ENCODE measurements around the gene GSTA2.
"Not testable (repeated sequence)": the region's sequence is repeated elsewhere in the genome, so short reads cannot be mapped to it uniquely, and the experiment has no call there.

GSTA2 gene

GRCh38 chr6:52763322-52763916, at the start of gene GSTA2:
TSS of gene GSTA2 (minus strand) at chr6:52763475. CDS start at chr6:52757947, 5,528 bp downstream.
- intact Hi-C loops (cut with DNase I); DNase-seq: not testable (repeated sequence)

GRCh38 chr6:52809777-52810176, 46.5 kb upstream of the GSTA2 start:
- DNase-seq; intact Hi-C loops (cut with DNase I): not testable (repeated sequence)

GRCh38 chr6:52808660-52809059, 45.4 kb upstream of the GSTA2 start:
- intact Hi-C loops (cut with DNase I): no loop called here
- DNase-seq: no peak

GRCh38 chr6:52803668-52804255, 40.5 kb upstream of the GSTA2 start, which contains the start of gene GSTA1:
TSS of gene GSTA1 (minus strand) at chr6:52803816. CDS start at chr6:52799267, 4,549 bp downstream.
- DNase-seq; intact Hi-C loops (cut with DNase I): not testable (repeated sequence)

- intact Hi-C loops (cut with DNase I): no loop called here
- DNase-seq: no peak
These were observed 39.5 kb upstream of the GSTA2 start for GRCh38 chr6:52802806-52803205.

GRCh38 chr6:52801188-52801841, 38.0 kb upstream of the GSTA2 start:
- DNase-seq: no peak
- intact Hi-C loops (cut with DNase I): no loop called here

GRCh38 chr6:52799272-52799671, 36.0 kb upstream of the GSTA2 start:
- DNase-seq; intact Hi-C loops (cut with DNase I): not testable (repeated sequence)

- intact Hi-C loops (cut with DNase I); DNase-seq: not testable (repeated sequence)
These were observed 31.1 kb upstream of the GSTA2 start for GRCh38 chr6:52794366-52794765.

- DNase-seq: no peak
- intact Hi-C loops (cut with DNase I): no loop called here
These were observed 27.6 kb upstream of the GSTA2 start for GRCh38 chr6:52790861-52791260.

GRCh38 chr6:52789658-52790057, 26.4 kb upstream of the GSTA2 start:
- DNase-seq: not testable (repeated sequence)
- intact Hi-C loops (cut with DNase I): loop anchor here (5.0 kb wide), 1 partner anchor 38 kb away; no protein-coding TSS in a partner anchor

- DNase-seq: no peak
- intact Hi-C loops (cut with DNase I): loop anchor here (5.0 kb wide), 1 partner anchor 39 kb away; no protein-coding TSS in a partner anchor
These were observed 25.2 kb upstream of the GSTA2 start for GRCh38 chr6:52788478-52788877.

GRCh38 chr6:52787917-52788316, 24.6 kb upstream of the GSTA2 start:
- intact Hi-C loops (cut with DNase I): loop anchor here (5.0 kb wide), 1 partner anchor 39 kb away; no protein-coding TSS in a partner anchor
- DNase-seq: no peak

GRCh38 chr6:52786249-52786956, 23.1 kb upstream of the GSTA2 start:
- DNase-seq: no peak
- intact Hi-C loops (cut with DNase I): loop anchor here (5.0 kb wide), 1 partner anchor 41 kb away; no protein-coding TSS in a partner anchor

- DNase-seq; intact Hi-C loops (cut with DNase I): not testable (repeated sequence)
These were observed 19.5 kb upstream of the GSTA2 start for GRCh38 chr6:52782696-52783274.

- intact Hi-C loops (cut with DNase I): not testable (repeated sequence)
These were observed 18.9 kb upstream of the GSTA2 start for GRCh38 chr6:52782209-52782608.

GRCh38 chr6:52779237-52779636, 16.0 kb upstream of the GSTA2 start:
- no peak for DNase-seq
- intact Hi-C loops (cut with DNase I): no loop called here

More at GRCh38 chr6:52782209-52782608, 18.9 kb upstream of the GSTA2 start:
- not testable (repeated sequence) for DNase-seq

- DNase-seq; intact Hi-C loops (cut with DNase I): not testable (repeated sequence)
These were observed 13.6 kb upstream of the GSTA2 start for GRCh38 chr6:52776711-52777351.

- DNase-seq; intact Hi-C loops (cut with DNase I): not testable (repeated sequence)
These were observed 6.1 kb upstream of the GSTA2 start for GRCh38 chr6:52769399-52769798.

GRCh38 chr6:52767658-52768057, 4.4 kb upstream of the GSTA2 start:
- intact Hi-C loops (cut with DNase I); DNase-seq: not testable (repeated sequence)

All from posterior cingulate gyrus (tissue), 11 donors.